Parathyroid adenoma (tissue), 2 donors: Measurements from ENCODE around the gene SLC2A5.

Source experiments
- H2AFZ ChIP-seq: fragments of 300-600 bp; sonication (generic); one replicate; pipeline ENCODE4 v1.7.0; 2017; ENCODE audit warnings: antibody characterized with exemption, mild to moderate bottlenecking
- H3K27ac ChIP-seq: fragments of 300-600 bp; sonication (generic); one replicate; pipeline ENCODE4 v1.7.0; 2017
- H3K27me3 ChIP-seq: fragments of 300-600 bp; sonication (generic); one replicate; pipeline ENCODE4 v1.7.0; 2017; ENCODE audit warnings: low read length; ENCODE audit not compliant: control insufficient read depth, insufficient read depth
- H3K36me3 ChIP-seq: fragments of 300-600 bp; sonication (generic); one replicate; pipeline ENCODE4 v1.7.0; 2017; ENCODE audit warnings: low read length; ENCODE audit not compliant: control insufficient read depth, insufficient read depth
- H3K4me1 ChIP-seq: fragments of 300-600 bp; sonication (generic); one replicate; pipeline ENCODE4 v1.7.0; 2017; ENCODE audit warnings: control low read depth
- H3K4me2 ChIP-seq: fragments of 300-600 bp; sonication (generic); one replicate; pipeline ENCODE4 v1.7.0; 2017; ENCODE audit warnings: low read length
- H3K4me3 ChIP-seq: fragments of 300-600 bp; sonication (generic); one replicate; pipeline ENCODE4 v1.7.0; 2017; ENCODE audit warnings: low read depth, low read length
- H3K79me2 ChIP-seq: fragments of 300-600 bp; sonication (generic); one replicate; pipeline ENCODE4 v1.7.0; 2017; ENCODE audit warnings: control low read depth
- H3K9ac ChIP-seq: fragments of 300-600 bp; sonication (generic); one replicate; pipeline ENCODE4 v1.7.0; 2017; ENCODE audit warnings: mild to moderate bottlenecking
- H3K9me3 ChIP-seq: fragments of 300-600 bp; sonication (generic); one replicate; pipeline ENCODE4 v1.7.0; 2017; ENCODE audit warnings: low read length; ENCODE audit not compliant: control insufficient read depth
- TF ChIP-seq, protein P1 (sequence below): fragments of 300-600 bp; sonication (generic); IDR thresholded peaks from one replicate; pipeline ENCODE4 v1.7.0; 2017; ENCODE audit warnings: antibody characterized with exemption, mild to moderate bottlenecking
- donor health status: primary hyperparathyroidism.

Gene SLC2A5

GRCh38 chr1:8985915-8986813 lies 83.3 kb downstream of the SLC2A5 start:
- no peak overlapping the region for H3K9ac ChIP-seq
- no peak overlapping the region for H3K27ac ChIP-seq

More at GRCh38 chr1:8985915-8986813, 83.3 kb downstream of the SLC2A5 start:
- TF ChIP-seq, protein P1, sequence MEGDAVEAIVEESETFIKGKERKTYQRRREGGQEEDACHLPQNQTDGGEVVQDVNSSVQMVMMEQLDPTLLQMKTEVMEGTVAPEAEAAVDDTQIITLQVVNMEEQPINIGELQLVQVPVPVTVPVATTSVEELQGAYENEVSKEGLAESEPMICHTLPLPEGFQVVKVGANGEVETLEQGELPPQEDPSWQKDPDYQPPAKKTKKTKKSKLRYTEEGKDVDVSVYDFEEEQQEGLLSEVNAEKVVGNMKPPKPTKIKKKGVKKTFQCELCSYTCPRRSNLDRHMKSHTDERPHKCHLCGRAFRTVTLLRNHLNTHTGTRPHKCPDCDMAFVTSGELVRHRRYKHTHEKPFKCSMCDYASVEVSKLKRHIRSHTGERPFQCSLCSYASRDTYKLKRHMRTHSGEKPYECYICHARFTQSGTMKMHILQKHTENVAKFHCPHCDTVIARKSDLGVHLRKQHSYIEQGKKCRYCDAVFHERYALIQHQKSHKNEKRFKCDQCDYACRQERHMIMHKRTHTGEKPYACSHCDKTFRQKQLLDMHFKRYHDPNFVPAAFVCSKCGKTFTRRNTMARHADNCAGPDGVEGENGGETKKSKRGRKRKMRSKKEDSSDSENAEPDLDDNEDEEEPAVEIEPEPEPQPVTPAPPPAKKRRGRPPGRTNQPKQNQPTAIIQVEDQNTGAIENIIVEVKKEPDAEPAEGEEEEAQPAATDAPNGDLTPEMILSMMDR = no peak
- no peaks in the 10 kb centered on the region for H3K36me3 ChIP-seq
- H3K4me1 ChIP-seq = no peaks in the 10 kb centered on the region
- no peaks in the 10 kb centered on the region for H3K27me3 ChIP-seq
- no peaks in the 10 kb centered on the region for H3K9me3 ChIP-seq
- no peak overlapping the region for H3K4me2 ChIP-seq
- no peak overlapping the region for H2AFZ ChIP-seq
- H3K79me2 ChIP-seq = no peaks in the 10 kb centered on the region
- H3K4me3 ChIP-seq = no peak overlapping the region
